HEK293T (cell line): ENCODE results near the gene MYD88.

ENCODE experiments used
- FOXK2 ChIP-seq: fragments of 450-650 bp; IDR thresholded peaks from 2 replicates; pipeline ENCODE4 v1.6.1; 2016; ENCODE audit warnings: mild to moderate bottlenecking
- FOXM1 ChIP-seq: fragments of 450-650 bp; IDR thresholded peaks from 2 replicates; pipeline ENCODE4 v1.6.1; 2017; ENCODE audit warnings: mild to moderate bottlenecking, borderline replicate concordance
- TARDBP ChIP-seq: fragments of 450-650 bp; IDR thresholded peaks from 2 replicates; pipeline ENCODE4 v1.6.1; 2016

- TF ChIP-seq FOXK2 (no peak), TARDBP (no peak), FOXM1 (no peak)
Observed at GRCh38 chr3:38150780-38151528, 12.5 kb downstream of the MYD88 start.
